DOHH2 (cell line): Measurements from ENCODE around the gene CCL19.

Experiments used
- H3F3A ChIP-seq: fragments of 200-600 bp; sonication (generic), shearing (Covaris generic); 2 replicates; pipeline ENCODE4 v1.6.0; 2016; ENCODE audit warnings: antibody characterized with exemption, mild to moderate bottlenecking; ENCODE audit not compliant: control insufficient read depth, insufficient read depth
- H3K27ac ChIP-seq: fragments of 200-600 bp; sonication (generic); 2 replicates; pipeline ENCODE4 v1.5.1; 2014; ENCODE audit warnings: low read depth, mild to moderate bottlenecking, low read length, moderate library complexity
- H3K27me3 ChIP-seq: fragments of 200-600 bp; sonication (generic); 2 replicates; pipeline ENCODE4 v1.6.1; 2014; ENCODE audit warnings: mild to moderate bottlenecking, low read length, mixed read lengths; ENCODE audit not compliant: control insufficient read depth
- H3K36me3 ChIP-seq: fragments of 200-600 bp; sonication (generic); 2 replicates; pipeline ENCODE4 v1.6.1; 2014; ENCODE audit warnings: mild to moderate bottlenecking, low read length, moderate library complexity, mixed read lengths; ENCODE audit not compliant: control insufficient read depth
- H3K4me1 ChIP-seq: fragments of 200-600 bp; sonication (generic); 2 replicates; pipeline ENCODE4 v1.6.1; 2014; ENCODE audit warnings: mild to moderate bottlenecking, low read length, mixed read lengths; ENCODE audit not compliant: control insufficient read depth
- H3K4me2 ChIP-seq: fragments of 200-600 bp; sonication (generic); 2 replicates; pipeline ENCODE4 v1.6.0; 2014; ENCODE audit warnings: mild to moderate bottlenecking, low read length, moderate library complexity
- H3K4me3 ChIP-seq: fragments of 200-600 bp; sonication (generic); 2 replicates; pipeline ENCODE4 v1.5.1; 2014; ENCODE audit warnings: mild to moderate bottlenecking, low read length, mixed read lengths
- H3K79me2 ChIP-seq: fragments of 200-600 bp; sonication (generic); 2 replicates; pipeline ENCODE4 v1.6.1; 2014; ENCODE audit warnings: mild to moderate bottlenecking, low read length, mixed read lengths; ENCODE audit not compliant: control insufficient read depth
- H3K9me2 ChIP-seq: fragments of 200-600 bp; sonication (generic); replicated peaks from 2 replicates; pipeline ENCODE4 v1.6.1; 2014; ENCODE audit warnings: mild to moderate bottlenecking, low read length, mixed read lengths; ENCODE audit not compliant: control insufficient read depth
- H3K9me3 ChIP-seq: fragments of 200-600 bp; sonication (generic); 2 replicates; pipeline ENCODE4 v1.6.1; 2014; ENCODE audit warnings: antibody characterized with exemption, low read length, mixed read lengths; ENCODE audit not compliant: control insufficient read depth, insufficient read depth
- H4K20me1 ChIP-seq: fragments of 200-600 bp; sonication (generic); 2 replicates; pipeline ENCODE4 v1.6.0; 2014; ENCODE audit warnings: low read depth, mild to moderate bottlenecking, antibody characterized with exemption, low read length, moderate library complexity; ENCODE audit not compliant: control insufficient read depth, insufficient read depth
- CTCF ChIP-seq: fragments of 200-600 bp; sonication (generic); IDR thresholded peaks from one replicate; pipeline ENCODE4 v1.5.1; 2014; ENCODE audit warnings: antibody characterized with exemption, mild to moderate bottlenecking, low read depth, low read length; ENCODE audit not compliant: poor library complexity, severe bottlenecking
- EZH2phosphoT487 ChIP-seq: fragments of 200-600 bp; sonication (generic); IDR thresholded peaks from 2 replicates; pipeline ENCODE4 v1.6.1; 2017; ENCODE audit warnings: borderline replicate concordance, mild to moderate bottlenecking, antibody characterized with exemption, low read length, moderate library complexity, mixed read lengths

CCL19 gene

GRCh38 chr9:34715639-34716215 lies 24.7 kb upstream of the CCL19 start:
- Histone ChIP-seq H3K27ac (no peak overlapping the region), H3K4me3 (no peak overlapping the region), H3K9me3 (no peaks in the 10 kb centered on the region), H3K9me2 (no peaks in the 10 kb centered on the region), H3K36me3 (no peaks in the 10 kb centered on the region), H3K4me2 (no peak overlapping the region), H4K20me1 (no peaks in the 10 kb centered on the region), H3K79me2 (no peaks in the 10 kb centered on the region), H3F3A (no peaks in the 10 kb centered on the region), H3K27me3 (peaks cover 42% of the 10 kb centered on the region), H3K4me1 (no peaks in the 10 kb centered on the region)
- no peak for TF ChIP-seq EZH2phosphoT487
- TF ChIP-seq CTCF: no peak

GRCh38 chr9:34714007-34714406 lies 22.9 kb upstream of the CCL19 start:
- H3K79me2 ChIP-seq: no peaks in the 10 kb centered on the region
- TF ChIP-seq CTCF (no peak), EZH2phosphoT487 (no peak)
- no peak overlapping the region for H3K4me2 ChIP-seq
- H3K9me2 ChIP-seq: no peaks in the 10 kb centered on the region
- no peaks in the 10 kb centered on the region for H3F3A ChIP-seq
- no peaks in the 10 kb centered on the region for H4K20me1 ChIP-seq
- H3K27ac ChIP-seq: no peak overlapping the region
- H3K4me3 ChIP-seq: no peak overlapping the region
- H3K36me3 ChIP-seq: no peaks in the 10 kb centered on the region
- no peaks in the 10 kb centered on the region for H3K9me3 ChIP-seq
- H3K27me3 ChIP-seq: peaks cover 42% of the 10 kb centered on the region
- no peaks in the 10 kb centered on the region for H3K4me1 ChIP-seq

GRCh38 chr9:34712140-34712539 lies 21.1 kb upstream of the CCL19 start:
- H3K4me1 ChIP-seq: no peaks in the 10 kb centered on the region
- no peak overlapping the region for H3K4me3 ChIP-seq
- H3K27ac ChIP-seq: no peak overlapping the region
- no peak overlapping the region for H3K4me2 ChIP-seq
- H3K79me2 ChIP-seq: no peaks in the 10 kb centered on the region
- no peaks in the 10 kb centered on the region for H3K9me3 ChIP-seq
- no peaks in the 10 kb centered on the region for H4K20me1 ChIP-seq
- H3F3A ChIP-seq: no peaks in the 10 kb centered on the region
- H3K9me2 ChIP-seq: no peaks in the 10 kb centered on the region
- no peaks in the 10 kb centered on the region for H3K36me3 ChIP-seq
- TF ChIP-seq EZH2phosphoT487: no peak
- H3K27me3 ChIP-seq: peaks cover 36% of the 10 kb centered on the region

- Histone ChIP-seq H3K9me3 (no peaks in the 10 kb centered on the region), H3K27ac (no peak within 1 kb of the TSS), H3K9me2 (no peaks in the 10 kb centered on the region), H3F3A (no peaks in the 10 kb centered on the region), H3K4me3 (no peak within 1 kb of the TSS), H3K36me3 (no peaks in the 10 kb centered on the region), H3K79me2 (no peaks in the 10 kb centered on the region), H3K4me2 (no peak within 1 kb of the TSS), H3K4me1 (no peaks in the 10 kb centered on the region), H3K27me3 (peaks cover 25% of the 10 kb centered on the region), H4K20me1 (no peaks in the 10 kb centered on the region)
- TF ChIP-seq CTCF (no peak), EZH2phosphoT487 (no peak)
These were observed 18.9 kb upstream of the CCL19 start, which contains the start of gene CCL21 for GRCh38 chr9:34710023-34710422. CCL21 (minus strand) TSS chr9:34710136; CDS start chr9:34710066, 70 bp downstream.
